ENCODE data around the gene GPER1. TPM values are rescaled to one million over a fixed set of nuclear protein-coding genes. Genes with fewer than 3 reads are reported as not detected.

The GPER1 gene
- total RNA-seq, 2 donors from 2014 or later: 7.2 to 20.8 TPM

DNA sequence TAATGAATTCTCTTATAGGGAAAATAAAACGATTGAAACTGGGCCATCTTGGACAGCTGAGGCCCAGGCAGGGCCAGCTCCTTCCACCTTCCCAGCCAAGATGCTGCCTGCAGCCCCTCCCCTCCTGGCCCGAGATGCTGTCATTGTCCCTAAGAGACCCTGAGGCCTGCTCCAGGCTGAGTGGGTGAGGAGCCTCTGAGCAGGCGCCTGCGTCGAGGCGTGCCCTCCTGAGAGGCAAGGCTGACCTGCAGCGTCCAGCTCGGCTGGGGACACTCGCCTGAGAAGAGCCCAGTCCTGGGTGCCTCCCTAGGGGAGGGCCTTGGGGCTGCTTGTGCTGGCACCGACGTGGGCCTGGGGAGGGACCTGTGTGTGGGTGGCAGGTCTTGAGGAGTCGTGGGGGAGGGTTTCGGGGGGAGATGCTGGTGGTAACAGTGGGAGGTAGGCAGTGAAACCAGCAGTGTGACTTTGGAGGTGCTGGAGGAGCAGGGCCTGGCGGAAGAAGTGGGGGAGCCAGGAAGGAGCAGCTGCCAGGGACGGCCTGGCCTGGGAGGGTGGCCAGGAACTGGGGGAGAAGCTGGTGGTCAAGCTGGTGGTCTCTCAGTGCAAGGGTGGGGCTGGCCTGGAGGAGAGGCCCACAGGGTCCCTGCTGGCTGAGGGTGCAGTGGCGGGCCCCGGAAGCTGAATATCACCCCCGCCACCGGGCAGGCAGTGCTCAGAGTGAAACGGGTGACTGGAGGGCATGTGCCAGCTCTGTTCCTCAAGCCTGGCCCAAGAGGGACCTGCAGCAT, 35.7 kb upstream of the GPER1 start:
- no peak for DNase-seq
- no peak for ATAC-seq
- intact Hi-C loops (cut with DNase I, micrococcal nuclease): no loop called here

DNA sequence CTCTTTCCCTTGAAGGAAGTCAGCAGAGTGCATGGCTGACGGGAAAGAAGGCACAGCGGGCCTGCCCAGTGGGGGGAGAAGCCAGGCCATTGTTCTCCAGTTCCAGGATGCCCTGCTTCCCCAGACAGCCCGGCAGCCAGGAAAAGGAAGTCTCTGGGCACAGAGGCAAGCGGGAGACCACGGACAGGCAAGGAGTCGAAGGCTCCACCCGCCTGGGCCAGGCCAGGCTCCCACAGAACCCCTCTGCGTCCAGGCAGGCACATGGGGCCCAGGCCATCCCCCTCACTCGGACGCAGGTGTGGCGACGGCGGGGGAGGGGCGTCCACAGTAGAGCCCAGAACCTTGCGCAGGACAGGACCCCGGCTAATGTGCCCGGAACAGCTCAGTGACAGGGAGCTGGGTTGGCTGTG, 34.9 kb upstream of the GPER1 start:
- DNase-seq (no peak), ATAC-seq (no peak)
- intact Hi-C loops (cut with DNase I, micrococcal nuclease): no loop called here

DNA sequence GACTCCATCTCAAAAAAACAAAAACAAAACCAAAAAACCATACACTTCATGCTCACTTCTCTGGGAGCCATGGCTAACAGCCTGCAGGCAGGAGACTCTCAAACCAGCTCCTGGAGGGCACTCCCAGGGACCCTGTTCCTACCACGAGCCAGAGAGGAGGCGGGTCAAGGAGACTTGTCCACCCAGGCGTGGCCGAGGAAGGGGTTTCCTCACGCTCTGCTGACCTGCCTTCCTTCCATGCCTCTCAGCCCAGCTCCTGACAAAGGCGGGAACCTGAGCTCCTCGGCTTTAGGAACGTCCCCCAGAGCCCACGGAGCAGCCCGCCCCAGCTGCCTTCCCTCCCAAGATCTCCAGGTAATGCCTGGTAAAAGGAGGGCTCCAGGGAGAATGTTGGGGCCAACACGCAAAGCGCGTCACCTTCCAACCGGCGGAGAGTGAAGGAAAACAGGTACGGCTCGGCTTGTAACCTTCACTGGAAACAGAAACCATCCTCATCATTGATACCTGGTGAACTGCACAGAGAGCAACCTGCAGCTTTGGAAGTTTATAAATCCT, 34.0 kb upstream of the GPER1 start:
- no peak for DNase-seq
- ATAC-seq: no peak
- intact Hi-C loops (cut with DNase I, micrococcal nuclease): no loop called here

DNA sequence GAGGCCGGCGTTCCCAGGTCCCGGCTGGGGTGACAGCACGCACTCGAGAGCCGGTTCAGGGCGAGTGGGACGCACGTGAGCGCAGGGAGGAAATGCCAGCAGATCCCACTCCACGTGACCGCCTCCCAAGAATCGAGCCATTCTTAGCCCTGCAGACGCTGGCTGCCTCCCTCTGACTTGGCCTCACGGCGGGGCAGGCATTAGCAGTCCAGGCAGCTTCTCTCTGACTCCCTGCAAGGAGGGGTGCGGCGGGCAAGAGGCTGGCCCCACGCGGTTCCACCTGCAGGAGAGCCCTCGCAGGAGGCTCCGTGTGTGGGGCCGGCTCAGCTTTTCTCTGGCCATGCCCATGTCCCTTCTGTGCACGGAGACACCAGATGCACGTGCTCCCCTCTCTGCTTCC, 33.5 kb upstream of the GPER1 start:
- ATAC-seq (no peak), DNase-seq (no peak)
- intact Hi-C loops (cut with DNase I, micrococcal nuclease): no loop called here

DNA sequence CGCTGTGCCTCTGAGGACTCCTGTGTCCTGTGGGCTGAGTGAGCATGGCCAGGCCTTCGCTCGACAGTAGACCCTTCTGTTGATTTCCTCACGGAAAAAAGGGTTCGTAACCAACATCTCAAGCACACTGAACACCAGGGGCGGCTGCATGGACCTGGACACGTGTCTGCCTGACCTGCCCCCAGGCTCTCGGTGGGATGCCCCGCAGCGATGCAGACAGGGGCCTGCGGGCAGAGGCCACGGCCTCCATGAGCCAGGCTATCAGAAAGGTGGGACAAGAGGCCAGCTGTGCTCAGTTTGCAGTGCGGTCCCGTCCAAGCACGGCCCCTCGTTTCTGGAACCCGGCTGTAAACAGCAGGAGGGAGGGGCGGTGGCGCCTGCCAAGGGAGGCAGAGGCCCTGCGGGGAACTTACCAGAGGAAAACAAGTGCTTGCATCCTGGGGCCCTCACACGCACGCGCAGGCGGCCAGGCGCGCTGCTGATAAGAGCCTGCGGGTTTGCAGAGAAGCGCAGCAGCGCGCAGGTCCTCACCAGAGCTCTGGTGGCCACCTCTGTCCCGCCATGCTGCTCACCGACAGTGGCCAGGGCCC, 33.0 kb upstream of the GPER1 start:
- intact Hi-C loops (cut with DNase I, micrococcal nuclease): no loop called here
- ATAC-seq: peak; percentile 17
- peak; percentile 55 to 59 for DNase-seq

DNA sequence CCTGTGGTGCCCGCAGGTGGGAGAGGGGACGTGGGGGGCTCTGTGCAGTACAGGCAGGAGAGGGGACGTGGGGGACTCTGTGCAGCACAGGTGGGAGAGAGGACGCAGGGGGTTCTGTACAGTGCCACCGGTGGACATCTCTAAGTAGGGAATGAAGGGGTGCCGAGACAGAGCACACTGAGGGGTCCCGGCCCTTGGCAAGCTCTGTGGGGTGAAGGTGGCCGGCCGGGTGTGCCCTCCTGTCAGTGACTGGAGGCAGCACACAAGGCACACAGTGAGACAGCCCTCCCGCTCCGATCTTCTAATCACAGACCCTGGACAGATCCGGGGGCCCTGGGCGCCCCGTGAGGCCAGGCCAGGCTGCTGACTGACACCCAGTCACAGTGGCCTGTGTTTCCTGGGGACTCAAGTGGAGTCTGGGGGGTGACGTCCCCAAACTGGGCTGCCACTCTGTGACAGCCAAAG, 32.4 kb upstream of the GPER1 start:
- ATAC-seq (no peak), DNase-seq (no peak)
- intact Hi-C loops (cut with DNase I, micrococcal nuclease): no loop called here

DNA sequence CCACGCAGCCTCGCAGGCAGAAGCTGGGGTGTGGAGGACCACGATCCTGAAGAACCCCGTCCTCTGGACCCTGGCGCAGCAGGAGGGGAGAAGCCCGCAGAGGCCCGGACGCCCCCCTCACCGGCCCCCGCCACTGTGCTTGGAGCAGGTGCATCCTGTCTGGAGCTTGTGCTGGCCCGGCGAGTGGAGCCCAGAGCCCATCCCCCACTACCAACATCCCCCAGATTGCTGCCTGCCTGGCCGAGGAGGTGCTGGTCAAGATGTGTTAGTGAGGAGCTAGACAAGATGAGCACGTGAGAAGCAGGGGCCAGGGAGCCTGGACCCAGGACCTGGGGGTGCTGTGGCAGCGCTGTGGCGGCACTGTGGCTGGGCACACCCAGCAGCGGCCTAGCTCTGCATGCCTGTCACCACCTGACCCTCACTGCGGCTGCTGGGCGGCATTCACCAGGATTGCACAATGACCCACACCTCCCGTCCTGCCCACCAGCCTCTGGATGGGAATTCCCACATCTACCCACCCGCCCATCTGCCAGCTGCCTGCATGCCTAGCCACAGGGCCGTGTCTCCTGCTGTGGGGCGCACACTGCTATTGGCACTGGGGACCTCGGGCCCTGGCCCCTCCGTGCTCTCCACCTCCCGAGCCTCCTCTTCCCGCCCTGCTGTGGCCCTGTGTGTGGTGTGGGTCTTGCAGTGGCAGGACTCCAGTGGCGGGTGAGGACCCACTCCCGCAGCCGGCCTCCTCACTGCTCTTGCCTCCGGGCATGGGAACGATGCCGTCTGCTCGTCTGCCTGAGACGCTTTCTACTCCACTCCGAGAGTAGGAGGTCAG, 31.7 kb upstream of the GPER1 start:
- intact Hi-C loops (cut with DNase I, micrococcal nuclease): no loop called here
- ATAC-seq (no peak), DNase-seq (no peak)

DNA sequence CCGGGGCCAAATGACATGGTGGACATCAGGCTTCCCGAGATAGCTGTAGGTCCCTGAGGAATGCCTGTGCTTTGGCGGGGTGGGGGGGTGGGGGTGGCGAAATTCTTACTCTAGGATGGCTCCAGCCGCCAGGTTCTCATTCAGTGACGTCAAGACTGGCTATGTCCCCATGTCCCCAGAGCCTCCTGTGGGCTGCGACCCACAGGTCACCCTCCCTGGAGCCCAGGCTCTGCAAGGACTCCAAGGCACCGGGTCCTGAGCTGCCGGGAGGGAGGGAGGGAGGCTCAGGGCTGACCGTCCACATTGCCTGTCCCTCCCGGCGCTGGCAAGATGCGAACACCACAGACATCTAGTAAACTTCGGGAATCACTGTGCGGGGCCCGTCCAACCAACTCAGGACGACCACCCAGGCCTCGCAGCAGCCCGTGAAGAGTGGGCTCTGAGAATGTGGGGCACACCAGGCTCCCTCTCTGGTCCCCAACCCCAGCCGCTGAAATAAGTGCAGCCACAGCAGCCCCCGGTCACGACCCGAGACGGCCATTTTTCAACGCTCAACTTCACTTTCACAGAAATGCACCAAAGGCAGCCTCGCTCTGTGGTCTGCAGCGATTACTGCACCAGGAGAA, 31.0 kb upstream of the GPER1 start:
- DNase-seq (no peak), ATAC-seq (no peak)
- intact Hi-C loops (cut with DNase I, micrococcal nuclease): no loop called here

DNA sequence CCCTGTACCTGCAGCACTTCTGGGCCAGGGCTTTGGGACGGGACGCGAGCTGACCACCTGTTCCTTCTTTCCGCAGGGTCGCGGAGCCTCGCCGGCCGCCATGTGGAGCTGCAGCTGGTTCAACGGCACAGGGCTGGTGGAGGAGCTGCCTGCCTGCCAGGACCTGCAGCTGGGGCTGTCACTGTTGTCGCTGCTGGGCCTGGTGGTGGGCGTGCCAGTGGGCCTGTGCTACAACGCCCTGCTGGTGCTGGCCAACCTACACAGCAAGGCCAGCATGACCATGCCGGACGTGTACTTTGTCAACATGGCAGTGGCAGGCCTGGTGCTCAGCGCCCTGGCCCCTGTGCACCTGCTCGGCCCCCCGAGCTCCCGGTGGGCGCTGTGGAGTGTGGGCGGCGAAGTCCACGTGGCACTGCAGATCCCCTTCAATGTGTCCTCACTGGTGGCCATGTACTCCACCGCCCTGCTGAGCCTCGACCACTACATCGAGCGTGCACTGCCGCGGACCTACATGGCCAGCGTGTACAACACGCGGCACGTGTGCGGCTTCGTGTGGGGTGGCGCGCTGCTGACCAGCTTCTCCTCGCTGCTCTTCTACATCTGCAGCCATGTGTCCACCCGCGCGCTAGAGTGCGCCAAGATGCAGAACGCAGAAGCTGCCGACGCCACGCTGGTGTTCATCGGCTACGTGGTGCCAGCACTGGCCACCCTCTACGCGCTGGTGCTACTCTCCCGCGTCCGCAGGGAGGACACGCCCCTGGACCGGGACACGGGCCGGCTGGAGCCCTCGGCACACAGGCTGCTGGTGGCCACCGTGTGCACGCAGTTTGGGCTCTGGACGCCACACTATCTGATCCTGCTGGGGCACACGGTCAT, 30.3 kb upstream of the GPER1 start:
- ATAC-seq (no peak), DNase-seq (no peak)
- intact Hi-C loops (cut with DNase I, micrococcal nuclease): no loop called here

DNA sequence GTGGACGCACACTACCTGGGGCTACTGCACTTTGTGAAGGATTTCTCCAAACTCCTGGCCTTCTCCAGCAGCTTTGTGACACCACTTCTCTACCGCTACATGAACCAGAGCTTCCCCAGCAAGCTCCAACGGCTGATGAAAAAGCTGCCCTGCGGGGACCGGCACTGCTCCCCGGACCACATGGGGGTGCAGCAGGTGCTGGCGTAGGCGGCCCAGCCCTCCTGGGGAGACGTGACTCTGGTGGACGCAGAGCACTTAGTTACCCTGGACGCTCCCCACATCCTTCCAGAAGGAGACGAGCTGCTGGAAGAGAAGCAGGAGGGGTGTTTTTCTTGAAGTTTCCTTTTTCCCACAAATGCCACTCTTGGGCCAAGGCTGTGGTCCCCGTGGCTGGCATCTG, 29.6 kb upstream of the GPER1 start:
- no peak for ATAC-seq
- no peak for DNase-seq
- intact Hi-C loops (cut with DNase I, micrococcal nuclease): no loop called here

DNA sequence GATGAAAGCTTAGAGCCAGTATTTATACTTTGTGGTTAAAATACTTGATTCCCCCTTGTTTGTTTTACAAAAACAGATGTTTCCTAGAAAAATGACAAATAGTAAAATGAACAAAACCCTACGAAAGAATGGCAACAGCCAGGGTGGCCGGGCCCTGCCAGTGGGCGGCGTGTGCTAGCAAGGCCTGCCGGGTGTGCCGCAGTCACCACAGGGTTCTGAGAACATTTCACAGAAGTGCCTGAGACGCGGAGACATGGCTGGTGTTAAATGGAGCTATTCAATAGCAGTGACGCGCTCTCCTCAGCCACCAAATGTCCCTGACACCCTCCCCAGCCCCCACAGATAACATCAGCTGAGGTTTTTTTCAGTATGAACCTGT, 29.1 kb upstream of the GPER1 start:
- ATAC-seq (no peak), DNase-seq (no peak)
- intact Hi-C loops (cut with DNase I, micrococcal nuclease): no loop called here

DNA sequence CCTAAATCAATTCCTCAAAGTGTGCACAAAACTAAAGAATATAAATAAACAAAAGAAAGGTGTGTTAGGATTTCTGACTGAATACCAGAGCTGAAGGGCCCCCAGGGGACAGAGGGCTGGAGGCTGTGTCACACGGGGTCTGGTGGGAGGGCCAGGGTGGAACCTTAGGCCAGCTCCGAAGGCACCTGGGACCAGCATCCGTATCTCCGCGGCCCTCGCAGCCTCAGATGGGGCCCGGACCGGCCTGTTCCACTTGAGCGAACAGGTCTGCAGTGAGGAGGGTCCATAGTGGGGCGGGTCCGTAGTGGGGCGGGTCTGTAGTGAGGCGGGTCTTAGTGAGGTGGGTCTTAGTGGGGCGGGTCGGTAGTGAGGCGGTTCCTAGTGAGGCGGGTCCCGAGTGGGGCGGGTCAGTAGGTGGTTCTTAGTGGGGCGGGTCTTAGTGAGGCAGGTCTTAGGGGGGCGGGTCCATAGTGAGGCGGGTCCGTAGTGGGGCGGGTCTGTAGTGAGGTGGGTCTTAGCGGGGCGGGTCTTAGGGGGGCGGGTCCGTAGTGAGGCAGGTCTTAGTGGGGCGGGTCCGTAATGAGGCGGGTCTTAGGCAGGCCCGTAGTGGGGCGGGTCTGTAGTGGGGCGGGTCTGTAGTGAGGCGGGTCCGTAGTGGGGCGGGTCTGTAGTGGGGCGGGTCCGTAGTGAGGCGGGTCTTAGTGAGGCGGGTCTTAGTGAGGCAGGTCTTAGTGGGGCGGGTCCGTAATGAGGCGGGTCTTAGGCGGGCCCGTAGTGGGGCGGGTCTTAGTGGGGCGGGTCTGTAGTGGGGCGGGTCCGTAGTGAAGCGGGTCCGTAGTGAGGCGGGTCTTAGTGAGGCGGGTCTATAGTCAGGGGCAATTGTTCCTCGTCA, 28.5 kb upstream of the GPER1 start:
- ATAC-seq (peak; percentile 39), DNase-seq (no peak)
- intact Hi-C loops (cut with DNase I, micrococcal nuclease): loop anchor here in 1 of 2 donors (5.0 kb wide), 1 partner anchor 62 kb away; no protein-coding TSS in a partner anchor

DNA sequence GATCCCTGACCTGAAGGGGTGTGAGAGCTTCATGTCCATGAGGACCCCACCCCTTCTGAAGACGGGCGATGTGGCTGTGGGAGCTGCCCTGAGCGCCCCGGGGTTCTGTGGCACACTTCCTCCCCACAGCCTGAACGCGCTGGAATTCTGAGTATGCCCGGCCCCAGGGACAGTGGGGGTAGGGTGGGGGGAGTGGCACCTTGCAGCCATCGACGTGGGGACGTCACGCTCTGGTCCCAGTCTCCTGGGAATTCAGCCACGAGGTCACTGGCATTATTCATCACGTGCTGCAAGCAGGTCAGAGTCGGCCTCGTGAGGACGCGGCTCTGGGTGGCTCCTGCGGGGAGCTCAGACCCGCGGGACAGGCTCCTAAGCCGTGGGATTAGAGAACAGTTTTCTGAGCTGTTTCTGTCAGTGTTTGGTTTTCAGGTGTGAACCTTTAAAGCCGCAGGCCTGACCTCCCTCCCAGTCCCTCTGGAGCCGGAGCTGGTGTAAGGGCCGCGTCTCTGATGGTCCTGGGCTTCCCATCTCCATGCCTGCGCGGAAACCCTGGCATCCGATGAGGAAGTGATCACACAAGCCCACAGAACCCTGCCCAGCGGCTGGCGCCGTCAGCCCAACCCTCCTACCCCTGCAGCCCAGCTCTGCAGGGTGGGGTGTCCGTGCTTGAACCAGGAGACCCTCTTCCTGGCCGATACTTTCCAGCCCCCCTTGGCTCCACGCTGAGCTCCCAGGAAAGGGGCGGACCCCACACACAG, 27.4 kb upstream of the GPER1 start:
- intact Hi-C loops (cut with DNase I, micrococcal nuclease): loop anchor here in 1 of 2 donors (5.0 kb wide), 1 partner anchor 63 kb away; no protein-coding TSS in a partner anchor
- ATAC-seq (no peak), DNase-seq (no peak)

DNA sequence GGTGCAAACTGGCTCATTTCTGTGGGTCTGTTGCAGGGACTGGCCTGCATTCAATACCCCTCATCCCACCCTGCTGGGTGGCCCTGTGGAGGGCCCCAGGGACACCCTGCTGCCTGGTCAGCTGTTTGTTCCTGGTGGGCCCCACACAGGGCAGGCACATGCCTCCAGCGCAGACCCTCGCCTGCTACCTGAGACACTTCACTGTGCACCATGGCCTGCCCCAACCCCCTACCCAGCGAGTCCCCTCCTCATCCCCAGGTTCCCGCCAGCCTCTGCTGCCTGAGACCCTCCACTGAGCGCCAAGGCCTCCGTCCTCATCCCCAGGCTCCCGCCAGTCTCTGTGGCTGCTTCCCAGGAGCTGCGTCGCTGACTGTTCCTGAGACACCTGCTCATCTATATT, 26.7 kb upstream of the GPER1 start:
- DNase-seq: no peak

DNA sequence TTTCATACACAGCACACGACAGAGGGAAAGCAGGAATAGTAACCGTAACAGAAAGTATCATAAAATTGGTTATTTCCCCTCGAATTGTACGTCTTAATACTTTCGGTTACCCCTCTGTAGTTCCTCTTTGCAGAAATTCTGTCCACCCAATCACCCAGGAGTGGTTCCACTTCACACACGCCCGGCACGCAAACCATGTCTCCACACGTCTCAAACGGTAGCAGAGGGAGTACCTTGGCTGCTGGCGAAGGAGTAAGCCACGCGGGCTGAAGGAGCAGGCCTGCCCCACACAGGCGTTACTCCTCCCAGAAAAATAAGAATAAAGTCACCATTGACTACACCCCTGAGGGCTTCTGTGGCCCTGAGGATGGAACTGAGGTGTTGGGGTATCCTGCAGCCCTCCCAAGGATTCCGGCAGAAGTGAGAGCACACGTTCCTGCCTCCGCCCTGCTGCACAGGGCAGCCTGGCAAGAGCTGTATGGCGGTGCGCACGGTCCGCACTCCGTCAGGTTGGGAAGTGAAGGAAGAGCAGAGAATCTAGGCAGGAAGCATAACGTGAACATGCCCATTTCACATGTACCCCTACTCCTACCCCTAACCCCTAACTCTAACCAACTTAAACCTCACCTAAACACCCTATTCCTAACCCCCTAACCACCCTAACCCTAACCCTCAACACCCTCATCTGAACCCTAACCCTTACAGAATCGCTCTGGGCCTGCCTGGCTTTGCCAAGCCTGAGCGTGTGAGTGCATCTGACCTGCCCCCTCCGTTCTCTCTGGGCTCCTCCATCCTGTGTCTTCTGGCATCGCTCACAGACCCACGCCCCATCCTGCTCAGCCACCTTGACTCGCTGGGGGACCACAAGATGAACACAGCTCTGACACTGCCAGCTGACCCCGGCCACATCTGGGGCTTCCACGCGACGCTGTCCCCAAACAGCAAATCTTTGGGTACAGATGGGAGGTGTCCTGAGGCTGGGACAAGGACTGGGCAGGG, 25.3 kb upstream of the GPER1 start:
- DNase-seq: no peak
- intact Hi-C loops (cut with DNase I, micrococcal nuclease): loop anchor here in 1 of 2 donors (5.0 kb wide), 1 partner anchor 65 kb away; no protein-coding TSS in a partner anchor
- no peak for ATAC-seq

More for the DNA sequence above, 26.7 kb upstream of the GPER1 start:
- intact Hi-C loops (cut with DNase I, micrococcal nuclease): loop anchor here in 1 of 2 donors (5.0 kb wide), 1 partner anchor 64 kb away; no protein-coding TSS in a partner anchor
- ATAC-seq: no peak
